Fibroblast of mammary gland (primary cell): ENCODE results near the gene SCP2.

Experiments
- DNase-seq: peaks from one replicate; pipeline ENCODE4 v3.0.0-alpha.2; 2010; ENCODE audit warnings: low read depth
- H3K4me3 ChIP-seq: 2 replicates; pipeline ENCODE4 v1.5.1; 2011; ENCODE audit warnings: low read depth, mild to moderate bottlenecking, low read length, moderate library complexity; ENCODE audit not compliant: control insufficient read depth
- CTCF ChIP-seq: conservative IDR thresholded peaks from 2 replicates; pipeline ENCODE4 v1.5.1; 2011; ENCODE audit warnings: low read depth, low read length, inconsistent platforms; ENCODE audit not compliant: control insufficient read depth, insufficient read depth

SCP2 gene

GRCh38 chr1:52907812-52908153, 19.3 kb upstream of the SCP2 start:
- no peak for DNase-seq
- no peak for TF ChIP-seq CTCF
- H3K4me3 ChIP-seq = no peak overlapping the region

- no peak for TF ChIP-seq CTCF
- H3K4me3 ChIP-seq = no peak overlapping the region
- DNase-seq = no peak
Observed at GRCh38 chr1:52911541-52911940, 15.5 kb upstream of the SCP2 start.

- TF ChIP-seq CTCF = no peak
- no peak overlapping the region for H3K4me3 ChIP-seq
- no peak for DNase-seq
Observed at GRCh38 chr1:52913014-52913413, 14.1 kb upstream of the SCP2 start.

- no peak for TF ChIP-seq CTCF
- DNase-seq = no peak
- no peak overlapping the region for H3K4me3 ChIP-seq
Observed at GRCh38 chr1:52913537-52913936, 13.5 kb upstream of the SCP2 start.

GRCh38 chr1:52914463-52914862, 12.6 kb upstream of the SCP2 start:
- no peak for TF ChIP-seq CTCF
- DNase-seq = no peak
- H3K4me3 ChIP-seq = no peak overlapping the region

- TF ChIP-seq CTCF = no peak
- DNase-seq = no peak
- no peak overlapping the region for H3K4me3 ChIP-seq
Observed at GRCh38 chr1:52915211-52915854, 11.7 kb upstream of the SCP2 start.

GRCh38 chr1:52915855-52916220, 11.2 kb upstream of the SCP2 start:
- DNase-seq = no peak
- H3K4me3 ChIP-seq = no peak overlapping the region
- no peak for TF ChIP-seq CTCF
